Stimulated activated CD4-positive, alpha-beta T cell treated with anti-CD3 and anti-CD28 coated beads, Interleukin-2, amount 100 ng/mL, for 4 hours (primary cell): ENCODE data around the gene LMTK2.

Source experiments
- DNase-seq: peaks from one replicate; pipeline ENCODE4 v3.0.0-alpha.2; 2020; ENCODE audit warnings: low read depth

Gene LMTK2

DNA sequence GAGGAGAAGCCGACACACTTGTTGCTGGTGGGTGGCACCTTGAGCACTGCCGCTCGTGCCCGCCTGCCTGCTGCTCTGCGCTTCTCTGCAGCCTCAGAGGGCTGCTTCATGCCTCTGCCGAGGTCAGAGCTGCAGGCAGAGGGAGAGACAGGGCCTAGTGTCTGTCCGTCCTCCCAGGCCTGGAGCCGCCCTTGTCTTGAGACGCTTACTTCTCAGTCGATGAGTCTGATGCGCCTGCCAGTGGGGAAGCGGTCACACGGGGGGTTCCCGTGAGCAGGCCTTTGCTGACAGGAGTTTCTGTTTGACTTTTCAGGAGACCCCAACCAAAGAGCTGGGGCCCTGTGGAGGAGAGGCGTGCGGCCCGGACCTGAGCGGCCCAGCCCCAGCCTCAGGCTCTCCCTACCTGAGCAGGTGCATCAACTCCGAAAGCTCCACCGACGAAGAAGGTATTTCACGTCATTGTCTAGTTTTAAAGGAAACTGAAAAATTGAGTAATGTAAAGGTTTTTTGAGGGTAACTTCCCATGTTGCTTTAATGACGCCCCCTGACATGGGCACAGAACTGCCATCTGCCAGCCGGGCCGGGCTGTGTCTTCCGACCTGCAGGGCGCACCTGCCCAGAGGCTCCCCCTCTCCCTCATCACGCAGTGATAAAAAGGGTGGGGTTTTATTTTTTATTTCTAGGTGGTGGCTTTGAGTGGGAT lies 96.8 kb downstream of the LMTK2 start:
- no peak for DNase-seq

DNA sequence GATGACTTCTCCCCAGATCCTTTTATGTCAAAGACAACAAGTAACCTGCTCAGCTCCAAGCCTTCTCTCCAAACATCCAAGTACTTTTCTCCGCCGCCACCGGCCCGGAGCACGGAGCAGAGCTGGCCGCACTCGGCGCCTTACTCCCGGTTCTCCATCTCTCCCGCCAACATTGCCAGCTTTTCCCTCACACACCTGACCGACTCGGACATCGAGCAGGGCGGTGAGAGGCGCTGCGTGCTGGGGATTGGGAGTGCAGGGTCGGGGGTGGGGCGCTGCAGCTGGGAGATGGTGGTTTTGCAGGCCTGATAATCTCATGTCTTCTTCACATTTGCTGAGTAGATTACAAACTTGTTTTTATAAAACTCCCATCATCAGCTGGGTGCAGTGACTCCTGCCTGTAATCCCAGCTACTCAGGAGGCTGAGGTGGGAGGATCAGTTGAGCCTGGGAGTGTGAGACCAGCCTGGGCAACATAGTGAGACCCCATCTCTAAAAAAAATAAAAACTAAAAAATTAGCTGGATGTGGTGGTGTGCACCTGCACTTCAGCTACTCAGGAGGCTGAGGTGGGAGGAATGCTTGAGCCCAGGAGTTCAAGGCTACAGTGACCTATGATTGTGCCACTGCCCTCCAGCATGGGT lies 97.4 kb downstream of the LMTK2 start:
- DNase-seq, result no peak

DNA sequence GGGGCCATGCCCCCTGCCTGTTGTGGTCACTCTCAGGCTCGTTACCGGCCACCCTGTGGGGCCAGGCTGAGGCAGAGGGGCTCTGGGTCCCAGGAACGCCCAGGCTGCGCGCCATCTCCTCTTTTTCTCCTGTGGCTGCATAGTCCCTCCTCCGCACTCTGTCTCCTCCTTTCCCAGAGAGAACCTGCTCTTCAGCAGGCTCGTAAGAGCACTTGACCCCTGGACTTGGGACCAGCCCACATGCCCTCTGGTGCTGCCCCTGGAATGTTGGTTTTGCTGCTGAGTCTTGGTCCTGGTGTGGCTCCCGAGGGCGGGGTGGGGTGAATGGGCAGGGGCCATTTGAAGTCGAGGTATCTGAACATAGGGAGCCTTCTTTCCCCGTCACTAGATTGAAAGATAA lies 98.0 kb downstream of the LMTK2 start:
- DNase-seq, result no peak

DNA sequence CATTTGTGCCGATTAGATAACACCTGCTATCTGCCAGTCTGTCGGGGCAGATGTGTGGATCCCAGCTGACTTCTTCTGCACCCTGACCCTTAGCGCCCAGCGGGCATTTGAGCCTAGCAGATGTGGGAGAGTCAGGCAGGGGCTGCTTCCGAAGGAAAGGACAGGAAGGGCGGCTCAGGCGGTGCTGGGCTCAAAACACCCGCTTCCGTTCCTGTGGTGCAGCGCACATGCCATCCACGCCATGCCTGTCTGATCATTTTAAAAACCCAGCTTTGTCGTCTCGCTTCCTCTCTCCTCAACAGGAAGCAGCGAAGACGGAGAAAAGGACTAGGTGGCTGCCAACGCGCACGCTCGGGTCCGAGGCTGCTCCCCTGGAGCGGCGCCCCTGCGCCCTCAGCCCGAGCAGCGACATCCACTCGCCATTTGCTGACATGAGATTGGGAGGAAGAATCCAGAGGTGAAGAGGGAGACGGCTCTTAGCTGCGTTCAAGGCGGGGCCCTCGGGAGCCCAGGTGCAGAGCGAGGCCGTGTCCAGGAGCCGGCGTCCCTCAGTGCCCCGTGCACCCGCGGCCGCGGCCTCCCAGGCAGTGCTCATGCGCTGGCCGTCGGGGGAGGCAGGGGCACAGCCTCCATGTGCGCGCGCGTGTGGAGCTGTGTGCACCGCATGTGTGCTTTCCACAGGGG lies 98.6 kb downstream of the LMTK2 start:
- DNase-seq, result no peak

DNA sequence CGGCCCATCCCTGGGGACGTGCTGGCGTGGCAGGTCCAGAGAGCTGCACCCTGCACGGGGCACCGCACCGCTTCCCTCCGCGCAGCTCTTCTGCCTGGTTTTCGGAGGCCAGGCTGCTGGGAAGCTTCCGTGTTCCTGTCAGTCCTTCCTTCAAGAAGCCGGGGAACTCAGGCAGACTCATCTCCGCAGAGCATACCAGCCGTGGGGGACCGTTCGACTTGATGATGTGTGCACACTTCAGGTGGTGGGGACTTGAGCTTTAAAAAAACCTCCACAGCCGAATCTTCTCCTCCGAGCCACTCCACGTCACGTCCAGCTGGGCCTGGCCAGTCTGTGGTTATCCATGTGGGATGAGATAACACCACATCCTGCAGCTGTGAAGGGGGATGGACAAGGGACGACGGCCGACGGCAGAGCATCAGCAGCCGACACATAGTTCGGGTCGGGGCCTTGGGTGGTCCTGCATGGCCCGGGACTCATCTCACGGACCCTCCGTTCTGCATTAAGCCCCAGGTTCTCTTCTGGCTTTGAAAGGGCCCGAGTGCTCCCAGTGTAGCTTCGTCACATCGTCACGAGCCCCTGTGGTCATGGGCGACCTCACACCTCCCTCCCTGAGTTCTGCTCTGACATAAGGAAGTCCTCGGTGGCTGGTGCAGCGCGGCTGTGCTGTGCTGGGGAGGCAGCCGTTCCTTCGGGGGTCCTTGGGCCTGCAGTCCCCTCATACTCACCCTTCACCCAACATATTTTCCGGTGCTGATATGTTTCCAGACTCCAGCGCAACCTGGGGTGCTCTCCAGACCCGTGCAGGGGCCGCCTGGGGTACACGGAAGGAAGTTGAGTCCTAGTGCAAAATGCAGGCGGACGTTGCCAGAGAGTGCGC lies 100.0 kb downstream of the LMTK2 start:
- DNase-seq, result no peak

DNA sequence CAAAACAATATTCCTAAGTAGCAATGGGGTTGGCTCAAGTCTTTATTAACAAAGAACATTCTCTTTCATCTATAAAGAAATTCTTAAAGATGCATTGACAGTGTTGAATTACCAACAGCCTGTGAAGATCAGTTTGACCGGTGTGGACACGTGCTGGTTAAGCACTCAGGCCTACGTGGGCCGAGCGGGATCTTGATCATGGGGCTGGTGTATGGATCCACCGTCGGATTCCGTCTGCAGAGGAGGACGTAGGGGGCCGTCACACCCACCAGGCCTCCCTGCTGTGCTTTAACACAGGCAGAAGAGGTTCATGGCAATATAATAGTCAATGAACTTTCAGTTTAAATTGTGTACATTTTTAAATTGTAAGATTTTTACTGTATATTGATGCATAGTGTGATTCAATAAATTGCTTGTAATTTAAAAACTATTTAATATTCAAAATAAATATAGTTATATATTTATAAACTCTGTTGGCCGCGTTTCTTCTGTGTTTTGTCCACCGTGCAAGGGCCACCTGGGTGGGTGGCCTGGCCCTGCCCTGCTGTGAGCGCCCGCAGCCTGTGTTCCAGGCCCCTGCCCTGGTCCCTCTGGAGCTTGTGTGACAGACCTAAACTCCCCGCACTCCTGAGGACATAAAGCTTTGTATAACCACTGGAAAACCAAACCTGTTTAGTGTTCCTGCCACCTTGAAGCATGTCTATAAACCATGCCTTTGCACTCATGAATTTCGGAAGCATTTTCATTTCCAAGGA lies 102.7 kb downstream of the LMTK2 start:
- DNase-seq, result no peak

DNA sequence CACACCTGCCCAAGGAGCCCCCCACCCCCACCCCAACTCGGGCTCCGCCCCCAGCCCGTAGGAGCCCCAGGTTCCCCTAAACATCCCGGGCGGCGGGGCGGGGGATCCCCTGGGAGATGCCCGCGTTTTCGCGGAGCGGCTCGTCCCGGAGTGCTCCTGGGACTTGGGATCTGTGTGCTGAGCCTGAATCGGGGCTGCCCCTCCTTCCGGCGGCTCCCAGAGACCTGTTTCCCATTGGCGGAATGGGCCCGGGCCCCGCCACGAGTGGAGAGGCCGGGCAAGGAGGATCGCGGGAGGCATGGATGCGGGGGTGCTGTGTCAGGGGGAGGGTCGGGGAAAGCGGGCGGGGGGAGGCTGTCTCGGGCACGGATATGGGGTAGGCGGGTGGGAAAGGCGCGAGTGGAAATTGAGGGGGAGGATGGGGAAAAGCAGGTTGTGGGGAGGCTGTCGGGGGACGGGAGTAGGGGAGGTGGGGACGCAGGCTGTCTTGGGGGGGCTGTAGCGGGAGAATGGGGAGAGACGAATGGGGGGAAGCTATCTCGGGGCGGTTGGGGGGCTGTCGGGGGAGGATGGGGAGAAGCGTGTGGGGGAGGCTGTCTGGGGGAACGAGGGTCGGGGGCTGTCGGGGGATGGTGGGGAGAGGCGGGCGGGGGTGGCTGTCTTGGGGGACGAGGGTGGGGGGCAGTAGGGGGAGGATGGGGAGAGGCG lies 104.0 kb downstream of the LMTK2 start:
- no peak for DNase-seq

DNA sequence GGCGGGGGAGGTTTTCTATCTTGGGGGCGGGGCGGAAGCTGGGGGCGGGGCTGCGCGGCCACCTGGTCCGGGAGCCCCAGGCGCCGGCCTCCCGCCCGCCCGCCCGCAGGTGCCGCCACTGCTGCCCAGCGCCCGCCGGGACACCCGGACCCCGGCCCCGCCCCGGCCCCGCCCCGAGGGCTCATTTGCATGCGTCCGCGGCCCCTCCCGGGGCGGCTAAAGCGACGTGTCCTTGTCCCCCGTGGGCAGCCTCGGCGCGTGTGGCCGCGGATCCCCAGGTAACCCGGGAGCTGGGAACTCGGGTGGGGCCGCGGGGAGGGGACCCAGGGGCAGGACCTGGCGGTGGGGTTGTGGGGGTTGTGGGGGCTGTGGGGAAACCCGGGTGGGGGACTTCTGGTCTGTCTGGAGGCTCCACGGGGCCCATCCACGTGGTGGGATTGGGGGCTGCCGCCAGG lies 104.6 kb downstream of the LMTK2 start, which contains the start of gene BHLHA15:
TSS of gene BHLHA15 (plus strand) at position 219 of the 455 bp plus-strand sequence. CDS start 871 bp downstream, outside the sequence.
- no peak for DNase-seq

DNA sequence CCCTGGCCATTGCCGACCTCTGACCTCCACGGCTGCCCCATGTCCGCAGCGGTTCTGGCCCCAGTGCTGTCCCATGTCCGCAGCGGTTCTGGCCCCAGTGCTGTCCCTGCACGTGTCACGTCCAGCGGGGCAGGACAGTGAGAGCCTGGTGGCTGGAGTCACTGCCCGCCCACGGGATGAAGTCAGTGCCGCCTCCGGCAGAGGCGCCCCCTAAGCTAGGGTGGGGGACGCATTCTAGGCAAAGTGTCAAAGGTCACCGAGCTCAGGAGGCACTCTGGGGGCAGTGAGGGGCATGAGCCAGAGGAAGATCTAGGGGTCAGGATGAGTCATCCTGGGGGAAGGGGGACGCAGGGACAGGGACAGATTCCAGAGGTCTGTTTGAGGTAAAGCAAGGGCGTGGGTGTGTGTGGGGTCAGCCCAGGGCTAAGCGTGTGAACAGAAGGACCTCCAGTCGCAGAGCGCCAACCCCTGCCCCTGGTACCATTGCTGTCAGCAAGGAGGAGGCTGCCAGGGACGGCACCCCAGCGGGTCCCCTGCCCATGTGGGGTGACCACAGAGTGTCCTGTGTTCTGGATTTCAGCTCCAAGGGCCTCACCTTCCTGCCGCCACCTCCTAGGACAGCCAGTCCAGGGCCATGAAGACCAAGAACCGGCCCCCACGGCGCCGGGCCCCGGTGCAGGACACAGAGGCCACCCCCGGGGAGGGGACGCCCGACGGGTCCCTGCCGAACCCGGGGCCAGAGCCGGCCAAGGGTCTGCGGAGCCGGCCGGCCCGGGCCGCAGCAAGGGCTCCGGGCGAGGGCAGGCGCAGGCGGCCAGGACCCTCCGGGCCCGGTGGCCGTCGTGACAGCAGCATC lies 105.2 kb downstream of the LMTK2 start:
- DNase-seq, result no peak

DNA sequence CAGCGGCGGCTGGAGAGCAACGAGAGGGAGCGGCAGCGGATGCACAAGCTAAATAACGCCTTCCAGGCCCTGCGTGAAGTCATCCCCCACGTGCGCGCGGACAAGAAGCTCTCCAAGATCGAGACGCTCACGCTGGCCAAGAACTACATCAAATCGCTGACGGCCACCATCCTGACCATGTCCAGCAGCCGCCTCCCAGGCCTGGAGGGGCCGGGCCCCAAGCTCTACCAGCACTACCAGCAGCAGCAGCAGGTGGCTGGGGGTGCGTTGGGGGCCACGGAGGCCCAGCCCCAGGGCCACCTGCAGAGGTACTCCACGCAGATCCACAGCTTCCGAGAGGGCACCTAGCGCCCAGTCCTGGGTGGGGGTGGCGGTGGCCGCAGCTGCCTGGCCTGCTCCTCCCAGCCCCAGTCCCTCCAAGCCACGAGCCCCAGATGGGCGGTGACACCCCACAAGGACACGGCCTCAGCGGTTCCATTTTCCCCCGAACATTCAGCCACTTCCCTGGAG lies 105.9 kb downstream of the LMTK2 start:
- no peak for DNase-seq

DNA sequence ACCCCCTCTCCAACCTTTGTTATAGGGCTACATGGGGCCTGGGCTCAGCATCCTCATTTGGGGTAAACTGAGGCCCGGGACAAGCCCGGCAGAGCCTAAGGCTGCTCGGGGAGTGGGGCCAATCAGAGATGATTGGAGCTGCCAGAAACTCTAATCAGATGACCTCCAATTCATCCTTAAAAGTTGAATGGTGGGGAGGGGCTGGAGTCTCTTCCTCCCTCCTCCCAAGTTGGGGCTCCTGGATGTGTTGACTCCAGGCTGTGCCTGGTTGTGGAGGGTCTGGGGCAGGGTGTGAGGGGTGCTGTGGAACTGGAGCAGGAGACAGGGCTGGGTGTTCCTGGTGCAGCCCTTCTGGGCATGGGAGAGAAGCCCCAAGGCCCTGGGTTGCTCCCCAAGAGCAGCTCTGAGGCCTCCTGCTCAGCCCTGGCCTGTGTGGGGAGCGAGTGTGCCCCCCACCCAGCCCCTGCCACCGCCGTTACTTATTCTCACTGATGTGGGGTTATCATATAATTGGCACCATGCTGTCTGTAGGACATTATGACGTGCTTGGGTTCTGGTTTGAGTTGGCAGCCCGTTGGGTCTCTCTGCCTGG lies 106.7 kb downstream of the LMTK2 start:
- DNase-seq, result no peak

DNA sequence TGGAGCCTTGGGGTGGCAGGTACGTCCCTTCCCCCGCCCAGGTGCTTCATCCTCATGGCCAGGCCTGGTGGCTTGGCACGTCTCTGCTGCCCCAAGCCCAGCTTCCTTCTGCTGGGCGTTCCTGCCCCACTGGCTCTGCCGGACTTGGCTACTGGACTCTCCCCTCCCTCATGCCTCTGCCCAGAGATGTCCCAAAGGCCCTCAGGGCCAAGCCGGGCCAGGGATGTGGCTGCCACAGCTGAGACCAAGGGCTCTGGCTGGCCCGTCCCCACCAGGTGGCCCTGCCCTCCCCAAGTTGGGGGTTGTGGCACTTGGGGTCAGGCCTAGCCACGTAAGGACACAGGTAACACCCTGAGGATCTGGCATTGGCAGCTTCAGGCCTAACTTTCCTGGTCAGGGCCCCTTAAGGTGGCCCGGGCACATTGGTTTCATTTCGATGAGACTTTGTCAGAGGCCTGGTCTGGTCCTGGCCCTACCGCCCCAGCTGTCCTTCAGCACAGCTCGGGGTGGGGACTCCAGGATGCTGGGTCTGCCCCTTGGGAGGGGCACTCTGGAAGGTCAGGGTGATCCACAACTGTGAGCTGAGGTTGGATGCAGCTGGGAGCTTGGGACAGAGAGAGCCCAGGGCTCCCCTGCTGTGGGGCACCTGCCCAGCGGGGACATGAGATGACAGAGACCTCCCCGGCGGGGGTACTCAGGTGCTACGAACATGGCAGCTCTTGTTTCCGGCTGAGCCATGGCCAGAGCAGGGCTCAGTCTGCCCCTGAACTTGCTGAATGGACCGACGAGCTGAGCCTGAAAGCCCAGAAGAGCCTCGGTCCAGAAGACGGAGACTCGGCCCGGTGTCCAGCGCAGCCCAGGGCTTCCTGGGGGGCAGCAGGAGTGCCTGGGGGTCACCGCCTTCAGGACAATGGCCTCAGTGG lies 107.5 kb downstream of the LMTK2 start:
- no peak for DNase-seq

DNA sequence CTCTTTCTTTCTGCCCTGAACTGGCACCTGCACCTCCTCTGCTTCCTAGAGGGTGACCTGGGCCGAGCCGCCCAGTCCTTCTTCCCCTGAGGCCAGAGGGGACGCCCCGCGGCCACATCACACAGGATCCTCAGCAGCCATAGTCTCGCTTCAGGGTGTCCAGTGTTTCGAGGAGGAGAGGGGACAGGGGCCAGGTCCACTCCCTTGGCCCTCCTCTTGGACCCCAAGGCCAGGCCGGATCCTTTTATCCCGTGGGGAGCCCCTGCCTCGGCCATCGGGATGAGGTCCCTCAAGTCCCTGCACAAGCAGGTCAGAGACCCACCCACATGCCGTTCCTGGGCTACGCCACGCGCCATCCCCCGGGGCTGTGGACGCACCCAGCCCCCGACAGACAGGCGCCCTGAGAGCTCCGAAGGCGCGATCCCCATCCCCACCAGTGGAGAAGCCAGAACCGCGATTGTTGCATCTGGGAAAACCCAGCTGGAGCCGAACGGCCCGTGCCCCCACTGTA lies 108.2 kb downstream of the LMTK2 start:
- no peak for DNase-seq

DNA sequence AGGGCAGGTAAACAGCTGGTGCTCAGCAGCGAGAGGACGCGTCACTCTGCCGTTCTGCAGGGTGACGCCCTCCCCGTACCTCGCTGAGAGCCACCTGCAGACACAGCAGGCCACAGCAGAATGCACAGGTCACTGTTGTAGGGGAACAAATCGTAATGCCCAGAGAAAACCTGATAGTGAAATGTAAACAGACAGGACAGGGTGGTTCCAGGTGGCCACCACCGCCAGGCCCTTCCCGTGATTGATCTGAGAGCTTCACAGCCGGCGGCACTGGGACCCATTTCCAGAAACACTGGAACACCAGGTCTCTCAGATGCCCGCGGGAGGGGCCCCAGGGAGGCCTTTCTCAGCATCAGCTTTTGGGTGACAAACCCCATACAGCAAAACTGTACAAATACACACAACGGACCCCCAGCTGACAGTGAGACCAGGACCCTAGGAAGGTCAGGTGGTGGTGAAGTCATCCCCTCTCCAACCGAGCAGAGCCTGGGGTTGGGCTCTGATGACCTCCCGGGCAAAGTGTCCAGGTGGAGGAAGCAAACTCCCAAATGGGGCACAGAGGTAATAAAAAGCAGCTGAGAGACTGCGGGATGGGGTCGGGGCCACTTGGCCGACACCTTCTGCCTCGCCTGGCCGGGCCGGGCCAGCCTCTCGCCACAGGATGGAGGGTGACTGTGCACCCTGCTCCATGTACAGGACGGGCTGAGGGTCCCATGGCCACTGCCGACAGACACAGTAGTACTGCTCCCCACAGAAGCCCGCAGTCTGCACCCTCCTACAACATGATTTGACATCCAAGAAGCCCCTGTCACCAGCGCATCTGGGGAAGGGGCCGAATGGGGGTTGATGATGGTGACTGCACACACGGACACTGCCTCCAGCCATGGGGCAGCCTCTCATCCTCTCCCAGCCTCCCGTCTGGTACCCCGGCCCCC lies 109.2 kb downstream of the LMTK2 start:
- no peak for DNase-seq

DNA sequence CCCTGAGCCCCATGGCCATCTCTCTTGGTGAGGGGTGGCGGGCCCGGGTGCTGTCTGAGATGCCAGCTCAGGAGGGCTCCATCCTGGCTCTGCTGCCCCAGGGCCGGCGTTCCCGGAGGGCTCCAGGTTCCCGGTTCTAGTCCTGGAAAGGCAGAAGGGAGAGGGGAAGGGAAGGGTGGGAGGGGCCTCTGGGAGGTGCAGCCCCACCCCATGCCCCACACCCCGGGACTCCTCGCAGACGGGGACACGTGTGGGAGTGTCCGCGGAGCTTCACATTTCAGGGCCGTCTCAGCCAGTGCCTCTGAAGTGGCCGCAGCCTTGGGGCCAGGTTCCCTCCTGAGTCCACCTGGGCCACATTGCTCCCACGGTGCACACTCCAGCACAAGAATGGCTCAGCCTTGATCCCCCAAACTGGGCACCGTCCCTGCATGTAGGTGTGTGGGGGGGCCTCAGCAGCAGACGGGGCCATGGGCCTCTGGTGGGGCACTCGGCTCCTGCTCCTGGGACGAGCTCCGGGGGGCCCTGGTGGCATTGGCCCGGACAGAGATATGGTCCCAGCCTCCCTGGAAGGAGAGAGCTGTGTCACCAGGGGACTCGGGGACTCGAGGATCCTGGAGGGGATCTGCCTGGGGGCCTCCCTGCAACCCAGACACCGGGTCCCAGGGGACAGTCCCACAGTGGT lies 110.4 kb downstream of the LMTK2 start:
- no peak for DNase-seq
